Smooth muscle cell (in vitro differentiated cells): Measurements from ENCODE around the gene ZFP1. TPM values are rescaled to one million over a fixed set of nuclear protein-coding genes. Genes with fewer than 3 reads are reported as not detected.
A peak's percentile ranks its signal among the peaks of the same experiment; 100 is the strongest.

Experiments
- DNase-seq: peaks from one replicate; lab custom pipeline; 2025; ENCODE audit not compliant: unreplicated experiment; lab: John Stamatoyannopoulos, UW
- H2AFZ ChIP-seq: fragments of 200-600 bp; sonication (generic); 2 replicates; pipeline ENCODE4 v1.6.0; 2016; ENCODE audit warnings: antibody characterized with exemption, low read depth, mild to moderate bottlenecking
- H3F3A ChIP-seq: fragments of 200-600 bp; sonication (generic); 2 replicates; pipeline ENCODE4 v1.6.0; 2017; ENCODE audit warnings: antibody characterized with exemption, low read depth
- H3K27ac ChIP-seq: fragments of 200-600 bp; sonication (generic); 2 replicates; pipeline ENCODE4 v1.5.1; 2016; ENCODE audit warnings: low read depth, mild to moderate bottlenecking
- H3K27me3 ChIP-seq: fragments of 200-600 bp; sonication (generic); 2 replicates; pipeline ENCODE4 v1.6.1; 2016; ENCODE audit warnings: low read depth, mild to moderate bottlenecking
- H3K36me3 ChIP-seq: fragments of 200-600 bp; sonication (generic); 2 replicates; pipeline ENCODE4 v1.5.1; 2016; ENCODE audit warnings: low read depth
- H3K4me1 ChIP-seq: fragments of 200-600 bp; sonication (generic); 2 replicates; pipeline ENCODE4 v1.5.1; 2016; ENCODE audit warnings: low read depth
- H3K4me2 ChIP-seq: fragments of 200-600 bp; sonication (generic); 2 replicates; pipeline ENCODE4 v1.6.0; 2016; ENCODE audit warnings: mild to moderate bottlenecking
- H3K4me3 ChIP-seq: fragments of 200-600 bp; sonication (generic); 2 replicates; pipeline ENCODE4 v1.5.1; 2016; ENCODE audit warnings: mild to moderate bottlenecking
- H3K79me2 ChIP-seq: fragments of 200-600 bp; sonication (generic); 2 replicates; pipeline ENCODE4 v1.6.0; 2016; ENCODE audit warnings: low read depth, mild to moderate bottlenecking
- H3K9ac ChIP-seq: fragments of 200-600 bp; sonication (generic); 2 replicates; pipeline ENCODE4 v1.6.0; 2016; ENCODE audit warnings: low read depth
- H3K9me3 ChIP-seq: fragments of 200-600 bp; sonication (generic); replicated peaks from 2 replicates; pipeline ENCODE4 v1.5.1; 2016; ENCODE audit warnings: low read depth
- H4K20me1 ChIP-seq: fragments of 200-600 bp; sonication (generic); 2 replicates; pipeline ENCODE4 v1.6.0; 2016; ENCODE audit warnings: low read depth
- WGBS: methylation state at CpG from one replicate; pipeline ENCODE4 v1.1.7; 2016; ENCODE audit warnings: low lambda C conversion rate; 5-methylcytosine and 5-hydroxymethylcytosine counted together
- polyA plus RNA-seq: library from polyadenylated mRNA; unstranded; fragments of >200 nt; fragmentation: Nextera tagmentation; extraction: Ambion mirVana; gene quantifications from 2 replicates; pipeline ENCODE4 v1.2.1, GENCODE V29; 2016
- total RNA-seq: library from RNA; depleted of rRNA; stranded (reverse); fragments of >200 nt; gene quantifications from 2 replicates; pipeline ENCODE4 v1.2.3, GENCODE V29; 2014
- TF ChIP-seq, protein P1 (sequence below): fragments of 200-600 bp; sonication (generic); IDR thresholded peaks from 2 replicates; pipeline ENCODE4 v1.5.1; 2017; ENCODE audit warnings: borderline replicate concordance, mild to moderate bottlenecking, antibody characterized with exemption; ENCODE audit not compliant: insufficient read depth, poor library complexity, severe bottlenecking

The ZFP1 gene
- total and polyA plus RNA-seq, 2 experiments from 2014 or later, result 12.6 to 15.0 TPM

GRCh38 chr16:75118943-75119539, 29.3 kb upstream of the ZFP1 start:
- no peak overlapping the region for H2AFZ ChIP-seq
- no peak overlapping the region for H3K9ac ChIP-seq
- H4K20me1 ChIP-seq, result no peaks in the 10 kb centered on the region
- DNase-seq, result no peak
- no peaks in the 10 kb centered on the region for H3F3A ChIP-seq
- no peaks in the 10 kb centered on the region for H3K27me3 ChIP-seq
- 81% methylated on average over 6 of the region's 6 CpGs for WGBS
- H3K4me1 ChIP-seq, result peaks cover 18% of the 10 kb centered on the region
- no peaks in the 10 kb centered on the region for H3K9me3 ChIP-seq
- TF ChIP-seq, protein P1, sequence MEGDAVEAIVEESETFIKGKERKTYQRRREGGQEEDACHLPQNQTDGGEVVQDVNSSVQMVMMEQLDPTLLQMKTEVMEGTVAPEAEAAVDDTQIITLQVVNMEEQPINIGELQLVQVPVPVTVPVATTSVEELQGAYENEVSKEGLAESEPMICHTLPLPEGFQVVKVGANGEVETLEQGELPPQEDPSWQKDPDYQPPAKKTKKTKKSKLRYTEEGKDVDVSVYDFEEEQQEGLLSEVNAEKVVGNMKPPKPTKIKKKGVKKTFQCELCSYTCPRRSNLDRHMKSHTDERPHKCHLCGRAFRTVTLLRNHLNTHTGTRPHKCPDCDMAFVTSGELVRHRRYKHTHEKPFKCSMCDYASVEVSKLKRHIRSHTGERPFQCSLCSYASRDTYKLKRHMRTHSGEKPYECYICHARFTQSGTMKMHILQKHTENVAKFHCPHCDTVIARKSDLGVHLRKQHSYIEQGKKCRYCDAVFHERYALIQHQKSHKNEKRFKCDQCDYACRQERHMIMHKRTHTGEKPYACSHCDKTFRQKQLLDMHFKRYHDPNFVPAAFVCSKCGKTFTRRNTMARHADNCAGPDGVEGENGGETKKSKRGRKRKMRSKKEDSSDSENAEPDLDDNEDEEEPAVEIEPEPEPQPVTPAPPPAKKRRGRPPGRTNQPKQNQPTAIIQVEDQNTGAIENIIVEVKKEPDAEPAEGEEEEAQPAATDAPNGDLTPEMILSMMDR, result no peak
- no peak overlapping the region for H3K27ac ChIP-seq
- no peaks in the 10 kb centered on the region for H3K79me2 ChIP-seq
- no peaks in the 10 kb centered on the region for H3K36me3 ChIP-seq
- peak overlapping the region; percentile 42 for H3K4me3 ChIP-seq
- H3K4me2 ChIP-seq, result no peak overlapping the region

- Histone ChIP-seq H3K27ac (no peak overlapping the region), H4K20me1 (no peaks in the 10 kb centered on the region), H3K4me3 (peak overlapping the region; percentile 42), H2AFZ (peak overlapping the region; percentile 42), H3K27me3 (no peaks in the 10 kb centered on the region), H3F3A (no peaks in the 10 kb centered on the region), H3K9me3 (no peaks in the 10 kb centered on the region), H3K4me2 (peak overlapping the region; percentile 78), H3K79me2 (no peaks in the 10 kb centered on the region), H3K36me3 (no peaks in the 10 kb centered on the region), H3K9ac (no peak overlapping the region), H3K4me1 (peaks cover 18% of the 10 kb centered on the region)
- WGBS, result 31% methylated on average over 4 of the region's 4 CpGs
- DNase-seq, result no peak
- TF ChIP-seq, protein P1, result no peak
Observed at GRCh38 chr16:75120253-75120652, 28.1 kb upstream of the ZFP1 start.

DNA sequence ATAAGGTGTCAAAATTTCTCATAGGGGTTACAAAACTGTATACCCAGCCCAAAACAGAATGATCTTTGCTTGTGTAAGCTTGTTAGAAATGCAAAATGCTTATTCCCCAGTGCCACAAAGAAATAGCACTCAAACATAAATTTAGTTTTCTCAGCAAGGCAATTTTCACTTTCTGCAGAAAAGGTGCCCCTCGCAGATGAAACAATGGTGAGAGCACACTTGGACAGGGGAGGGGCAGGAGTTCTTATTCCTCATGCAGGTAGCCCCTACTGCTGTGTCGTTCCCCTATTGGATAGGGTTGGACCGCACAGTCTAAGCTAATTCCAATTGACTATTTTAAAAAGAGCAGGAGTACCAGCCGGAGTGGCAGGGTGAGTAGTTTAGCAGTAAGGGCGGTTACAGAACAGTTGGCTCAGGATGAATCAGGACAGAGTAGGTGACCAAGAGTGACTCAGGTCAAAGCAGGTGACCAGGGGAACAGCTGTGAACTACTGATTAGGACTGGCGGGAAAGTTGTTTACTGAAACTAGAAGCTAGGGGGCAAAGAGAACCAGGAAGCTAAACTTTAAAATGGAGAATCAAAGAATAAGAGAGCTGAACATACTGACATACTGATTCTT, 26.3 kb upstream of the ZFP1 start:
- Histone ChIP-seq H3K36me3 (no peaks in the 10 kb centered on the region), H3K27me3 (no peaks in the 10 kb centered on the region), H3K27ac (no peak overlapping the region), H4K20me1 (no peaks in the 10 kb centered on the region), H3K79me2 (no peaks in the 10 kb centered on the region), H3K4me1 (peaks cover 7% of the 10 kb centered on the region), H3K9me3 (no peaks in the 10 kb centered on the region), H3K4me3 (no peak overlapping the region), H2AFZ (no peak overlapping the region), H3K9ac (no peak overlapping the region), H3F3A (no peaks in the 10 kb centered on the region), H3K4me2 (no peak overlapping the region)
- no peak for DNase-seq
- 73% methylated on average over 6 of the region's 6 CpGs for WGBS
- TF ChIP-seq, protein P1, result no peak

GRCh38 chr16:75122609-75123008, 25.7 kb upstream of the ZFP1 start:
- H3K4me2 ChIP-seq, result no peak overlapping the region
- no peak overlapping the region for H3K4me3 ChIP-seq
- no peaks in the 10 kb centered on the region for H3F3A ChIP-seq
- TF ChIP-seq, protein P1, result no peak
- H3K36me3 ChIP-seq, result no peaks in the 10 kb centered on the region
- no peaks in the 10 kb centered on the region for H4K20me1 ChIP-seq
- WGBS, result 92% methylated on average over 1 of the region's 1 CpG
- H3K27me3 ChIP-seq, result no peaks in the 10 kb centered on the region
- no peak overlapping the region for H2AFZ ChIP-seq
- no peaks in the 10 kb centered on the region for H3K79me2 ChIP-seq
- peaks cover 7% of the 10 kb centered on the region for H3K4me1 ChIP-seq
- no peaks in the 10 kb centered on the region for H3K9me3 ChIP-seq
- H3K9ac ChIP-seq, result no peak overlapping the region
- no peak overlapping the region for H3K27ac ChIP-seq
- no peak for DNase-seq
